NCI-H748 treated with DMSO at 0.1 percent for 48 hours (cell line): ENCODE measurements around the gene TBX22.
"Not testable (repeated sequence)": the region's sequence is repeated elsewhere in the genome, so short reads cannot be mapped to it uniquely, and the experiment has no call there.

Experiments
- DNase-seq: peaks from one replicate; lab custom pipeline; 2025; lab: John Stamatoyannopoulos, UW

The TBX22 gene, protein sequence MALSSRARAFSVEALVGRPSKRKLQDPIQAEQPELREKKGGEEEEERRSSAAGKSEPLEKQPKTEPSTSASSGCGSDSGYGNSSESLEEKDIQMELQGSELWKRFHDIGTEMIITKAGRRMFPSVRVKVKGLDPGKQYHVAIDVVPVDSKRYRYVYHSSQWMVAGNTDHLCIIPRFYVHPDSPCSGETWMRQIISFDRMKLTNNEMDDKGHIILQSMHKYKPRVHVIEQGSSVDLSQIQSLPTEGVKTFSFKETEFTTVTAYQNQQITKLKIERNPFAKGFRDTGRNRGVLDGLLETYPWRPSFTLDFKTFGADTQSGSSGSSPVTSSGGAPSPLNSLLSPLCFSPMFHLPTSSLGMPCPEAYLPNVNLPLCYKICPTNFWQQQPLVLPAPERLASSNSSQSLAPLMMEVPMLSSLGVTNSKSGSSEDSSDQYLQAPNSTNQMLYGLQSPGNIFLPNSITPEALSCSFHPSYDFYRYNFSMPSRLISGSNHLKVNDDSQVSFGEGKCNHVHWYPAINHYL

DNA sequence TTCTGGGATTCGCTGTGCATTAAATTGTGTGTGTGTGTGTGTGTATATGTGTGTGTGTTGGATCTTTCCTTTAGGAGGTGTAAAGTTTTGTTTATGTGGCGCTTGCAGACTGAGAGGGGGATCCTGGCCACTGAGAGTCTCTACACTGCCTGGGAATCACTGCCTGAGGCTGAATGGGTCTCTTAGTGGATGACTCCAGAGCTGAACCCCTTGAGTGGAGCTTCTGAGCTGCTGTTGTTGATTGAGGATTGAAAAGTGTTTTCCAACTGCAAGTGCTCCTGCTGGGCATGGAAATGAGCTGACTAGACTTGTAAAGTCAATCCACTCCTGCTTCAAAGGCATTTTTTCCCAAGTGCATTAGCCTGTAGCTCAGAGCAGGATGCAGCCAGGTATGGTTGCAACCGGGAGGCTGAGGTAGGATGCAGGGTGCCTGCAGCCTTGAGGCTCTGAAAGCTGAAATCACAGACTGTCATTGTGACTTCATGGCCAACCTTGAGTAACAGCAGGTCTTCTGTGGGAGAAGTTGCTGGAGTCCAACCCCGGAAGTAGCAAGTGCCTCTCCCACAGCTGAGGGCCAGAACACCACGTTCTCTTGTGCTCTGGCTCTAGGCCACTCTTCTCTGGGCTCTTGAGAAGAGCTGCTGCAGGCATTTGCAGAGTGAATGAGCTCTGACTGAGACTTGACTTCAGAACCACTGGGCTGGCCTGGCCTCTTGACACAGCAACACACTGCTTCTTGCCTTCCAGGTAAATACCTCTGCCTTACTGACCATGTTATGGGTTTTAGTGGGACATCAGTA, at the start of gene TBX22:
TBX22 (plus strand) TSS at position 613 of the 800 bp plus-strand sequence. CDS start 7,517 bp downstream, outside the sequence.
- no peak for DNase-seq

DNA sequence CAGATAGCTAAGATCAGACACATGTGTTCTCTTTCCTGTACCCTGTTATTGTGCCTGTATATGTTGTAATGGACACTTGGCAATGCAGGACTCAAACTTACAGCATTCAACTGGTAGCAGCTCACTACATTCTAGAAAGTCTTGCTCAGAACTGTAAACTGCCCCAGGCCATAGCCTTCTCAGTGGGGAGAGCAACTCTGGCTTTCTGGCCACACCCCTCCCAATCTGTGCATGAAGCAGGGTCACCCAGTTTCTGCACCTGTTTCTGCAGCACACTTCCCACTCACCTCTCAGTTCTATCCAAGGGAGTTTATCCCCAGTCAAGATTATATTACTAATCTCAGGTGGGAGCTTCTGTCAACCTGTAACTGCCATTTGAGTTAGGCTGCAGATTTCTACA, 38.9 kb upstream of the TBX22 start:
- no peak for DNase-seq

DNA sequence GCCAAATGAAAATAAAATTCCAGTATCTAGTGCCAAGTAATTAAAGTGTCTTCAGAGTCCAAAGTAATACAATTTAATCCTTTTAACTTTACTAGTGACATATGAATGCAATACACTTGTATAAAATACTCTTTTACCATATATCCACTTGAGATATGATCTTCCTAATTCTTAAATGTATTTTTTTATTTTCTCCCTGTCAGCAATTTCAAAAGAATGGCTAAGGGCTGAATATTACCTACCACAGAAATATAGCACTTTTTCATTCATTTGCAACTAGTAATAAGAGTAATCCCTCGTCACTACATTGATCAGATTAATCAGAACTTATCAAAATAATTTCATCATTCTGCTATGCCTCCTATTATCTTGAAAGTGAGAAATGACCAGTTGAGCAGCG, 10.1 kb upstream of the TBX22 start:
- DNase-seq, result no peak

DNA sequence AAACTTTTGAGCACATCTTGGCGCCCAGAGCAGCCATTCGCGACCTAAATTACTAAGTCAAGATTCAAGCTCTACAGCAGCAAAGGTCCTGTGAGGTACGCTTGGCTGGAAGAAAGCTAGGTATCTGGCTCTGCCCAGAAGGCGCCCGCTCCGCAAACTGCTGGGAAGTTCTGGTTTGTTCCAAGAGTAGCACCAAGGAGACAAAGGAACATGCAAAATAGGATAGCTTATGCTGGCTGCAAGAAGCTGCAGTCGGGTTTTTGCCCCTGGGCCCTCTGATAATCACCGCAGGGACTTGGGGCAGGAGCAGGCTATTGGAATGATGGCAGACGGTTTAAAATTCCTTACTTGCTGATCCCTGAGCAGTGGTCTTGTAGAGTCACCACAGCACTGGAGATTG, 3.0 kb upstream of the TBX22 start:
- no peak for DNase-seq

DNA sequence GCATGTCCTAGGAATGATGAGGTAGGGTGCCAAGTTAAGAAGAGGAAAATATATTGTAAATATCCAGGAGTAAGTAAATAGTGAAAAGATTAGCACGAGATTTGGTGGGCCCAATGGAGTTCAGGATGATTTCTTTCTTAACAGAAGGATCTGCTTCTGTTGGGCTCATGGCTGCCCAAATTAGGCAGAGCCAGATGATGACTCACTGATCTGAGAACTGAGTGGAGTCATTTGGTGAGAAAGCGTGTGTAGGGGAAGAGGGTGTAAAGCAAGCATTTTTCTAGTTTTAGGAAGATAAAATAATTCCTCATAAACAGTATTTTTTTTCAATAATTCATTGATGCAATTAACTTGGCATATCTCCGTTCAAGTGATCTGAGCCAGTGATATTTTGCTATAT, 1.6 kb downstream of the TBX22 start:
- DNase-seq, result no peak

DNA sequence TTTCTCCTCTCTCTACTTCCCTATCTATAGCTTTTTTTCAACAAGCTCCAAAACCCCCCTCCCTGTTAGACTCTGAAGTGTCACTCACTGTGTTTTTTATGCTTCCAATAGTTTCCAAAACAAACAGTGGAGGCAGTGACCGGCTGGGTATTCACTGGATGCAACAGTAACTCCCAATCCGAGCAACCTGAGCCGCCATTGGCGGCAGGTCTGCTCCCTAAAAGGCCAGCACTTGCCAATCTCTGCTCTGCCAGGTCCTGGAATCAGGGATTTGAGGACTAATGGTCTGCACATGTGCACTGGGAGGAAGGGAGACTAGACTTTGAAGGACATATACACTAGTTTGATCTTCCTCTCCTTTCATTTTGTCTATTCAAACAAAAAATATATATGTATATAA, 7.1 kb downstream of the TBX22 start:
- no peak for DNase-seq

DNA sequence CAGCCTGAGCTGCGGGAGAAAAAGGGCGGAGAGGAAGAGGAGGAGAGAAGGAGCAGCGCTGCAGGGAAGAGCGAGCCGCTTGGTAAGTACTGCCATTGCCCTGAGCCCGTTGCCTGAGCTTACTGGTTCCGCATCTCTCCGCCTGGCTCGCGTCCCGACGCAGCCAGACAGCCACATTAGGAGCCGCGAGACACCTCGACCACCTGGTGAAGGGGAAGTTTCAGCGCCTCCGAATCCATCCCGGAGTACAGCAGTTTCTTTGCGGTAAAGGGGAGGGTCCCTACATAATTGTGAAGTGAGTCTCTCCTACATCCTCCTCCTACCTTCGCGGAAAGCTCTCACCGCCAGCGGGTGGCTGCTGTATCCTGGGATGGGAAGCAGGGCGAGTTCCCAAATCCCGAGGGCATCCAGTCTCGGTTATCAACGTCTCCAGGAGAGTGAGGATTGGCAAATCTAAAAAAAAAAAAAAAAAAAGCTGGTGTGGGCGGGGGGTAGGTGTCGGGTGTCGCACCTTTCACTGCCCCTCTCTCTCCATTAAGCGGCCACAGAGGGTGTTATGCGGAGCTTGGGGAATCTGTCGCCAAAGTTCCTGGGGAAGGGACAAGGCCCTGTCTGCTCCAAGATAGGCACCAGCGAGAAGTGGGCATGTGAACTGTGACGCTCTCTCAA, 7.9 kb downstream of the TBX22 start:
- no peak for DNase-seq

DNA sequence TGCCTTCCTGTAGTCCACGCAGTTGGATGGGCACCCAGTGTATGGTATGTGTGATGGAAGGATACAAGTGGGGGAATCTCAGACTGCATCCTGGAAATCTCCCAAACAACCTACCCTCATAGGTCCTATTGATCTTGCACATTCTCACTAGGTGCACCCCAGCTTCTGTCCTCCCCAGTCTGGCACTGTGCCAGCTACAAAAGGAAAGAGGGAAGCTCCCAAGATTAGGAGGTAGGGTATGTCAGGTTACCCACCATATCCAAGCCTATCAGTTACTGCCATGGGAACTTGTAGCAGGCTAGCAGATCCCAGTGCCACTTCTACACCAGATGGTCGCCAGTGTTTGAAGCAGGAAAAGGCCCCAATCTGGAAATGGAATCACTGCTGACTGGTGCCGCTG, 11.6 kb downstream of the TBX22 start:
- DNase-seq, result no peak

DNA sequence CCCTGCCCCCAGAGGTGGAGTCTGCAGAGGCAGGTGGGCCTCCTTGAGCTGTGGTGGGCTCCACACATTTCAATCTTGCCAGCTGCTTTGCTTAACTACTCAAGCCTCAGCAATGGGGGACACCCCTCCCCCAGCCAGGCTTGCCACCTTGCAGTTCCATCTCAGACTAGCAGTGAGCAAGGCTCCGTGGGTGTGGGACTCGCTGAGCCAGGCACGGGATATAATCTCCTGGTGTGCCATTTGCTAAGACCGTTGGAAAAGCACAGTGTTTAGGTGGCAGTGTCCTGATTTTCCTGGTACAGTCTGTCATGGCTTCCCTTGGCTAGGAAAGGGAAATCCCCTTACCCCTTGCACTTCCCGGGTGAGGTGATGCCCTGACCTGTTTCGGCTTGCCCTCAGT, 51.6 kb downstream of the TBX22 start:
- not testable (repeated sequence) for DNase-seq

DNA sequence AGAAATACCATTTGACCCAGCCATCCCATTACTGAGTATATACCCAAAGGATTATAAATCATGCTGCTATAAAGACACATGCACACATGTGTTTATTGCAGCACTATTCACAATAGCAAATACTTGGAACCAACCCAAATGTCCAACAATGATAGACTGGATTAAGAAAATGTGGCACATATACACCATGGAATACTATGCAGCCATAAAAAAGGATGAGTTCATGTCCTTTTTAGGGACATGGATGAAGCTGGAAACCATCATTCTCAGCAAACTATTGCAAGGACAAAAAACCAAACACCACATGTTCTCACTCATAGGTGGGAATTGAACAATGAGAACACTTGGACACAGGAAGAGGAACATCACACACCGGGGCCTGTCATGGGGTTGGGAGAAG, 61.1 kb downstream of the TBX22 start:
- DNase-seq, result not testable (repeated sequence)
